HepG2 (cell line): ENCODE data around the gene BTD. TPM values are rescaled to one million over a fixed set of nuclear protein-coding genes. Genes with fewer than 3 reads are reported as not detected.

Experiments used
- ATF2 ChIP-seq: sonication (generic); formaldehyde crosslinking; IDR thresholded peaks from 2 replicates; pipeline ENCODE4 v1.4.0; 2020; ENCODE audit warnings: missing genetic modification reagents
- CEBPG ChIP-seq: IDR thresholded peaks from 2 replicates; pipeline ENCODE4 v1.6.1; 2016
- ERF ChIP-seq: IDR thresholded peaks from 2 replicates; pipeline ENCODE4 v1.6.1; 2018; ENCODE audit warnings: missing biosample characterization, missing genetic modification reagents
- FOXP4 ChIP-seq: sonication (generic); formaldehyde crosslinking; IDR thresholded peaks from 2 replicates; pipeline ENCODE4 v1.4.0; 2020; ENCODE audit warnings: missing genetic modification reagents
- HMGA1 ChIP-seq: sonication (generic); formaldehyde crosslinking; conservative IDR thresholded peaks from 2 replicates; pipeline ENCODE4 v1.4.0; 2020; ENCODE audit warnings: missing genetic modification reagents
- MAF1 ChIP-seq: sonication (generic); formaldehyde crosslinking; IDR thresholded peaks from 2 replicates; pipeline ENCODE4 v1.5.0; 2020; ENCODE audit warnings: missing genetic modification reagents, borderline replicate concordance
- MIER2 ChIP-seq: IDR thresholded peaks from 2 replicates; pipeline ENCODE4 v1.6.1; 2016; ENCODE audit warnings: missing biosample characterization, missing genetic modification reagents
- NR2F1 ChIP-seq, 2 experiments: fragments of 450-650 bp in 1 of 2; formaldehyde crosslinking in 1 of 2; IDR thresholded peaks; 2 replicates each; pipeline versions ENCODE4 v1.5.0 to v1.6.1; 2016 to 2020; ENCODE audit warnings: mild to moderate bottlenecking in 1 of 2, missing compliant biosample characterization in 1 of 2, missing genetic modification reagents in 1 of 2, moderate library complexity in 1 of 2
- NR2F2 ChIP-seq: IDR thresholded peaks from 2 replicates; pipeline ENCODE4 v1.6.1; 2012; ENCODE audit warnings: low read depth, inconsistent platforms, borderline replicate concordance
- PHB2 ChIP-seq: fragments of 450-650 bp; IDR thresholded peaks from 2 replicates; pipeline ENCODE4 v1.6.1; 2018; ENCODE audit not compliant: partially characterized antibody
- RFXANK ChIP-seq: IDR thresholded peaks from 2 replicates; pipeline ENCODE4 v1.6.1; 2016
- SIN3B ChIP-seq: fragments of 150-350 bp; IDR thresholded peaks from 2 replicates; pipeline ENCODE4 v1.6.1; 2014; ENCODE audit warnings: low read length
- SMARCE1 ChIP-seq: fragments of 450-650 bp; IDR thresholded peaks from 2 replicates; pipeline ENCODE4 v1.6.1; 2017; ENCODE audit warnings: borderline replicate concordance
- TARDBP ChIP-seq: sonication (generic); formaldehyde crosslinking; IDR thresholded peaks from 2 replicates; pipeline ENCODE4 v1.8.0; 2022; ENCODE audit warnings: mild to moderate bottlenecking, missing genetic modification reagents
- THAP11 ChIP-seq: IDR thresholded peaks from 2 replicates; pipeline ENCODE4 v1.6.1; 2016; ENCODE audit warnings: missing biosample characterization, missing genetic modification reagents
- ZBTB38 ChIP-seq: sonication (generic); formaldehyde crosslinking; IDR thresholded peaks from 2 replicates; pipeline ENCODE4 v1.5.1; 2020; ENCODE audit warnings: mild to moderate bottlenecking, missing genetic modification reagents
- ZFP36L1 ChIP-seq: sonication (generic); formaldehyde crosslinking; IDR thresholded peaks from 2 replicates; pipeline ENCODE4 v1.8.0; 2022; ENCODE audit warnings: mild to moderate bottlenecking, missing genetic modification reagents, moderate library complexity
- ZFP62 ChIP-seq: sonication (generic); formaldehyde crosslinking; IDR thresholded peaks from 2 replicates; pipeline ENCODE4 v1.4.0; 2020; ENCODE audit warnings: missing genetic modification reagents
- ZNF142 ChIP-seq: sonication (generic); formaldehyde crosslinking; IDR thresholded peaks from 2 replicates; pipeline ENCODE4 v1.4.0; 2020; ENCODE audit warnings: missing genetic modification reagents
- ZNF672 ChIP-seq: sonication (generic); formaldehyde crosslinking; IDR thresholded peaks from 2 replicates; pipeline ENCODE4 v1.8.1; 2022; ENCODE audit warnings: missing genetic modification reagents
- ZSCAN31 ChIP-seq: sonication (generic); formaldehyde crosslinking; IDR thresholded peaks from 2 replicates; pipeline ENCODE4 v1.5.0; 2020; ENCODE audit warnings: low read depth, mild to moderate bottlenecking, missing genetic modification reagents
- polyA plus RNA-seq, 8 experiments: library from polyadenylated mRNA; depleted of rRNA in 3 of 8; stranded (reverse) in 7 of 8; unstranded in 1 of 8; fragments of >200 nt; fragmentation: Illumina TruSeq in 4 of 8; extraction: Trizol in 4 of 8; gene quantifications; 2 replicates each; pipeline versions ENCODE4 v1.2.1 to v1.2.3, GENCODE V29; 2011 to 2016; ENCODE audit warnings: low read depth in 4 of 8, missing spikeins in 1 of 8, mixed read lengths in 1 of 8; ENCODE audit not compliant: insufficient read depth in 1 of 8
- total RNA-seq, 5 experiments: library from RNA; depleted of rRNA; stranded (reverse); fragments of >200 nt; fragmentation: Illumina TruSeq; extraction: Trizol; gene quantifications; 2 replicates each; pipeline ENCODE4 v1.2.3, GENCODE V29; 2016; ENCODE audit warnings: low read depth in 1 of 5

The BTD gene
- total and polyA plus RNA-seq, 2 of the 13 experiments (the other 11 are each of a cell fraction or from before 2014, with no cell fraction given): 15.7 to 35.5 TPM

GRCh38 chr3:15606434-15606891, 4.9 kb downstream of the BTD start (continued):
- peak; percentile 75 for TF ChIP-seq NR2F2
- TF ChIP-seq MAF1: no peak
- peak in 1 of 2 experiments; percentile 50; a peak in 1 of 4 replicates for TF ChIP-seq NR2F1 (CRISPR knock-in tag; IDR thresholded peaks at IDR 0.05)
- peak; percentile 41; the same call in 1 of the 2 replicates for TF ChIP-seq ATF2 (CRISPR knock-in tag)
- TF ChIP-seq MIER2: 0 out of 2 replicates have a peak, but pooled peaks have one; percentile 32
- TF ChIP-seq PHB2: no peak
- TF ChIP-seq FOXP4: peak; percentile 75
- no peak for TF ChIP-seq SMARCE1
- TF ChIP-seq ZNF672 (CRISPR knock-in tag): no peak
- 0 out of 2 replicates have a peak, but pooled peaks have one; percentile 44 for TF ChIP-seq ZSCAN31 (CRISPR knock-in tag)
- TF ChIP-seq ZNF142 (CRISPR knock-in tag): no peak
- TF ChIP-seq RFXANK (CRISPR knock-in tag): no peak
- TF ChIP-seq THAP11: peak; percentile 32; the same call in 1 of the 2 replicates
- peak; percentile 61; the same call in 1 of the 2 replicates for TF ChIP-seq ZFP36L1 (CRISPR knock-in tag)
- peak; percentile 24; the same call in 1 of the 2 replicates for TF ChIP-seq CEBPG (CRISPR knock-in tag)
- TF ChIP-seq HMGA1: no peak
- peak; percentile 69; the same call in 1 of the 2 replicates for TF ChIP-seq ERF (CRISPR knock-in tag)
- TF ChIP-seq TARDBP (CRISPR knock-in tag): peak; percentile 56; the same call in 1 of the 2 replicates
- no peak for TF ChIP-seq ZBTB38 (CRISPR knock-in tag)
- no peak for TF ChIP-seq SIN3B
- TF ChIP-seq ZFP62 (CRISPR knock-in tag): no peak
